Keratinocyte (primary cell): ENCODE results near the gene NEURL4.

Experiments
- CTCF ChIP-seq, 3 experiments: IDR thresholded peaks in 1 of 3; conservative IDR thresholded peaks in 1 of 3; optimal IDR thresholded peaks in 1 of 3; 2 replicates in 2 of 3; 3 replicates in 1 of 3; pipeline versions ENCODE3 to v1.5.1; 2011; ENCODE audit warnings: low read length in 3 of 3, mild to moderate bottlenecking in 3 of 3, moderate library complexity in 2 of 3, control low read depth in 1 of 3, inconsistent platforms in 1 of 3; ENCODE audit not compliant: insufficient read depth in 2 of 3; ENCODE audit errors: extremely low read depth in 1 of 3
- EZH2 ChIP-seq: IDR thresholded peaks from one replicate; pipeline ENCODE4 v1.6.1; 2012; ENCODE audit warnings: inconsistent platforms, mild to moderate bottlenecking, low read length, moderate library complexity

GRCh38 chr17:7325031-7325528, 4.1 kb downstream of the NEURL4 start:
- no peak for TF ChIP-seq CTCF (optimal IDR thresholded peaks at IDR 0.05 in 1 of 3, IDR thresholded peaks at IDR 0.05 in 1 of 3, conservative IDR thresholded peaks at IDR 0.05 in 1 of 3; ENCODE audit: extremely low read depth in 1 of 3, insufficient read depth in 2 of 3, low read length in 3 of 3)
- no peak for TF ChIP-seq EZH2
